ENCODE measurements around the gene CARMIL3. TPM values are rescaled to one million over a fixed set of nuclear protein-coding genes. Genes with fewer than 3 reads are reported as not detected.

The CARMIL3 gene
- total and polyA plus RNA-seq, 2 of the 8 experiments (the other 6 are each of a cell fraction or from before 2014, with no cell fraction given) = 6.0 to 9.0 TPM

GRCh38 chr14:24075485-24076301, 23.9 kb downstream of the CARMIL3 start (continued):
- TF ChIP-seq ASH2L (IDR thresholded peaks at IDR 0.05; ENCODE audit: low read length) (no peak), RAD21 (IDR thresholded peaks at IDR 0.05 in 1 of 2, conservative IDR thresholded peaks at IDR 0.05 in 1 of 2; ENCODE audit: low read depth in 2 of 2, low read length in 2 of 2) (no peak), USF2 (IDR thresholded peaks at IDR 0.05; ENCODE audit: low read length) (no peak), TAF1 (IDR thresholded peaks at IDR 0.05; ENCODE audit: low read depth, low read length) (no peak), SIX5 (IDR thresholded peaks at IDR 0.05; ENCODE audit: low read depth, low read length) (no peak), BRCA1 (IDR thresholded peaks at IDR 0.05; ENCODE audit: low read depth, low read length) (no peak), RNF2 (IDR thresholded peaks at IDR 0.05; ENCODE audit: borderline replicate concordance, low read depth, low read length, missing control alignments, poor library complexity, severe bottlenecking) (no peak), SIN3A (conservative IDR thresholded peaks at IDR 0.05 in 1 of 2, IDR thresholded peaks at IDR 0.05 in 1 of 2; ENCODE audit: low read depth in 1 of 2, low read length in 2 of 2) (no peak), CBX8 (IDR thresholded peaks at IDR 0.05; ENCODE audit: borderline replicate concordance, low read depth, low read length) (no peak), E2F6 (IDR thresholded peaks at IDR 0.05) (no peak)

Measured in H1 (cell line).